Suprapubic skin (tissue), 3 donors: ENCODE measurements around the gene PARVG.

Experiments used
- CTCF ChIP-seq, 2 donors: fragments of 200-600 bp in 1 of 2; fragments of 450-650 bp in 1 of 2; sonication (generic) in 1 of 2; IDR thresholded peaks; one replicate each; pipeline ENCODE4 v1.5.1; 2016 to 2019; ENCODE audit warnings: antibody characterized with exemption in 2 of 2, mild to moderate bottlenecking in 1 of 2, moderate library complexity in 1 of 2
- EP300 ChIP-seq: sonication (generic); formaldehyde crosslinking; IDR thresholded peaks from one replicate; pipeline ENCODE4 v1.6.1; 2017; ENCODE audit warnings: antibody characterized with exemption
- POLR2A ChIP-seq, 2 donors: fragments of 450-650 bp; IDR thresholded peaks; one replicate each; pipeline ENCODE4 v1.6.1; 2017; ENCODE audit warnings: antibody characterized with exemption in 2 of 2, mild to moderate bottlenecking in 2 of 2, moderate library complexity in 2 of 2

GRCh38 chr22:44142421-44143104, 38.2 kb upstream of the PARVG start:
- no peak for TF ChIP-seq CTCF (IDR thresholded peaks at IDR 0.05)
- TF ChIP-seq EP300 = no peak
- TF ChIP-seq POLR2A (IDR thresholded peaks at IDR 0.05) = no peak
